GM19240 (cell line): ENCODE measurements around the gene EPB41L2.

Source experiments
- DNase-seq: peaks from one replicate; pipeline ENCODE4 v3.0.0; 2011; ENCODE audit warnings: low spot score; ENCODE audit not compliant: insufficient read length

Gene EPB41L2

DNA sequence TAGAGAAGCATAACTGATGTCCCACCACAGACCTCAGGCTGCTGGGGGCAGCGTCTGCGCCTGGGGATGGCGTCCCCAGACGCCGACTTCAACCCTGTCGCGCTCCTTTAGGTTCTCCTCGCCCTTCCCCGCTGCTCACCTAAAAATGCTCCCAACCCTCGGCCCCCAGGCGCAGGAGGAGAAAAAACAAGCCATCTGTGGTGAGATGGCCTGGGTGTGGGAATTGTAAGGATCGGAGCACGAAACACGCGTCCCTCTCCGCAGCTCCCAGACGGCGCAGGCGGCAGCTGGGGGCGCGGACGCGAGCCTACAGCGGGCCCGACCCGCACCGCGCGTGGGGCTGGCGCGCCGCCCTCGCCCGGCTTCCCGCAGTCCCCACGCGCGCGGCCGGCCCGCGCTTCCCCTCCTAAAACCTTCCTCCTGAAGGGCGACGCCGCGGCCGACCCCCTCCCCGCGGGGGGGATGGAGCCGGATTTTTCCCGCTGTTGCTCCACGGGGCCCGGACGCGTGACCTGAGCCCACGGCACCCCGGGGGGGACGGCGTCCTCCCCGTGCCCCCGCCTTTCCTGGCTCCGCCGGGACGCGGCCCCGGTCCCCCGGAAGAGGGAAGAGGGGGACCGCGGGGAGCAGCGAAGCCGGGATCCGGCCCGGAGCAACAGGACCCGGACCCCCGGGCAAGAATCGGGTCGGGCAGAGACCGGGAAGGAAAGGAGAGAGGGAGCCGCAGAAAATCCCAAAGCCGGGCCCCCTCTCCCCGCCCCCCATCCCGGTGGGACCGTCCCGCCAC is 611 bp downstream of the EPB41L2 start:
- no peak for DNase-seq

GRCh38 chr6:131061751-131062119 is 1.3 kb downstream of the EPB41L2 start:
- no peak for DNase-seq

DNA sequence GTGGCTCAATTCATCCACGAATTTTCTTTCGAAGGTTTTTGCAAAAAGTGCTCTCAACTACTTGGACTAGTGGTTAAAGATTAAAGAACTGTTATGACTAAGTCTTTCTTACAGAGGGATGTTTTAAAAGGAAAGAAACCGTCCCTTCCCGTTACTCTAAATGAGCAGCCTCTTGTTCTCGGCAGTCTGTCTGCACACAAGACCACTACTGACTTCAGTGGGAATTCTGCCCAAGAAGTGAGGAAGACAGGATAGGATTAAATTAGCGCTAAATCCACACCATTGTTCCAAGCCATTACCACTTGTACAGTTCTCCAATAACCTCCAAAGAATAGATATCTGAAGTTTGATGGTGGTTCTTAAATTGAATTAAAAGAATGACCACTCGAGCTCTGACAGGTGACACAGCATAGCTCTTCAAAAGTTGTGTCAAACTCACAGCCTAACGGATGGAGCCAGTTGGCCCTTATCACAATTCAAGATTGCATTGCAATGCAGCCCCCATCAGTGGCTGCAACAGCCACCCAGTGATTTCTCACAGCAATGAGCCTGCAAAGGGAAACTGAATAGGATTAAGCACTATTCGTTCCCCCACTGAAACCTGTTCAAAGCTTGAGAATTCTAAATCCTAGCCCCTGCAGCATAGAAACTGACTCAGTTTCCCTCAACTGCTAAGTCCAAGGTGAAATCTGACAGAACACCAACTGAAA is 1.8 kb downstream of the EPB41L2 start:
- no peak for DNase-seq

DNA sequence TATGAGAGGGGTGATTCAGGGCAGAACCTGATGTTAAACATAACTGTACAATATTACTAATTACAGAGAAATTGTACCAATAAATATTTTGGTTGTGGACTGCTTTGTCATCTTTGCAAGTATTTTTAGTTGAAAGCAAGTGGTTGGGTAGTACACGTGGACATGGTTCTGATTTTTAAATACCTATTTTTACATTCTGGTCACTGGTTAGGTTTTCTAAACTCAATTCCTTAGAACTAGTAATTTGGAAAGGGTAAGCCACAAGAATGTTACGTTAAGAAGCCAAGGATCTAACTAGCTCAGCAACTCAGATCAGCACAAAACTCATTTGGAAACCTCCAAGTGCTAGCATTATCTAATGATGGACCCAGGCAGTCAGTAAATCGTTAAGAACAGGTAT is 2.7 kb downstream of the EPB41L2 start:
- no peak for DNase-seq

DNA sequence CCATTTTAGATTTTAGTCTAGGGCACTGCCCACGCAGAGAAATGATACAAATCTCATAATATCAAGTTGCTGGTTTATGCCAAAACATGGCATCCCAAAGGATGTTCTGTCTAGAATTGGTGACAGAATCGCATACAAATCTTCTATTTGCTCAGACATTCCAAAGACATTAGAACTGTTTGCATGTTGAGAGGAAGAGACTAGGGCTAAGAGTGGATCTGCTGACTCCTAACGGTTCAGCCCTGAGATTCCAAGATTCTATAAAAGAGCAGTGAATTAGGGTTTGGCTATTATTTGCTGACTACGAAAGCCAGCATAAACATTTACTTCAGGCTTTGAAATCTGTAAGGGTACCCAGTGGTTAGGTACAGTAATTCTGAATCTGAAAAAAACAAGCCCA is 3.6 kb downstream of the EPB41L2 start:
- DNase-seq = no peak

DNA sequence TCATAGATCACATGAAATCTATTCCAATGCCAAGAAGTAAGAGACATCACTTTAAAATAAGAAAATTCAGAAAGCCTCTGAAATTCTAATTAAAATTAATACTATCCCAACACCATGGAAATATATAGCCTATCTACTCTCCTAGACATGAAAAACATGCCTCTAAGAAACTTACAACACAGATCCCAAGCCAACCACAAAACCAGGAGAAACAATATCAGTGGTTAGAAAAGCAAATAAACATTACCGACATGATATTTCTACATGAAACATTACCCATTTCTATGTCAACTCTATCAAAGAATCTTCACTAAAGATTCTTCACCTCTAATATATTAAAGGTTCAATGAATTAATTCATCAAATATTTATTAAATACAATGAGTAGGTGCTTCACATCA is 4.8 kb downstream of the EPB41L2 start:
- DNase-seq = no peak

DNA sequence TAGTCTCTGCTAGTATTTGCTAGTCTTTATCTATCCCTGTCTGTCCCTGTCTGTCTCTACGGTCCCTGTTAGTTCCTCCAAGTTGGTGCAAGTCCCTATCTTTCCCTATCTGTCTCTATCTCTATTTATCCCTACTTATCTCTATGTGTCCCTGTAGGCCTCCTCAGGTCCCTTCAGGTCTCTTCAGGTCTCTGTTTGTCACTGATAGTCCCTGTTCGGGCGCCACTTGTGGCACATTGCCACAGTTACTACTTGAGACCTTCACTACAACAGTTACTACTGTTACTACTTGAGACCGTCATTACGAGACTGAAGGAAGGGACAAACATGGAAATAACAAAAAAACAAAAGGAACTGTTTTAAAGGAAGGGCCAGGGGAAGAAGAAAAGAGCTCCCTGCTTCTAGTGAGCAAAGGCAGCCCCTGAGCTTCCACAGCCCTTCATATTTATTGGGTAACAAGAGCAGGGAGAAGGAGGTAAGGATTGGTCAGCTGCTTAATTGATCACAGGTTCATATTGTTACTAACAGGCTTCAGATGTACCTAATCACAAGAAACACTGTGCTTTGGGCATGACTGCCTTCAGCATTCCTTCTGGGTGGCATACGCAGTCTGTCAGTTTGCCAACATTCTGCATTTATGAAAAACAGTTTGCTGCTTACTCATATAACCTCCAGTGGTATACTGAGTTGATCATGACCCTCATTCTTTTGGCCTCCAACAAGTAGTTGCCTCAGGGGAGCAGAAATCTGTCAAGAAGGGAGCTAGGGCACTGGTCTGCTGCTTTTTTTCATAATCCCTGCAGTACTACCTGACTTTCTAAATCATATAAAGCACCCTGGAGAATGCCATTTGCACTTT is 8.4 kb downstream of the EPB41L2 start:
- DNase-seq = no peak

- no peak for DNase-seq
Observed at GRCh38 chr6:131053546-131054240, 9.4 kb downstream of the EPB41L2 start.

GRCh38 chr6:131052181-131052580 is 10.9 kb downstream of the EPB41L2 start:
- no peak for DNase-seq

DNA sequence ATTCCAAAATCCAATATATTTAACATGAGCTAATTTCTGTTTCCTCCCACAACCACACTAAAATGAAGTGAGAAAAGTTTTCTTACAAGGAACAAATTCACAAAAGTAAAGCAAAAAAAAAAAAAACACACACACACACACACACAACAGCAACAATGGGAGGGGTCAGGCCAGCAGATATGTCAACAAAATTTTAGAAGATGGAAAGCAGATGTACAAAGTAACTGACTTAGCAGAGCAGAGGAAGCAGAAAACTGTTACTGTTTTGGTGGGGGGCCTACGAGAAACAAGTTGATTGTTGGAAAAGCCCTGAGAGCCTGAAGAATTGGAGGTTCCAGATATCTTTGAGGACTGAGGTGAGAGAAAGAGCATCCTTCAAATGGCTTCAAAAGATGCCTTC is 11.7 kb downstream of the EPB41L2 start:
- DNase-seq = no peak

GRCh38 chr6:131049608-131050007 is 13.4 kb downstream of the EPB41L2 start:
- DNase-seq = no peak

DNA sequence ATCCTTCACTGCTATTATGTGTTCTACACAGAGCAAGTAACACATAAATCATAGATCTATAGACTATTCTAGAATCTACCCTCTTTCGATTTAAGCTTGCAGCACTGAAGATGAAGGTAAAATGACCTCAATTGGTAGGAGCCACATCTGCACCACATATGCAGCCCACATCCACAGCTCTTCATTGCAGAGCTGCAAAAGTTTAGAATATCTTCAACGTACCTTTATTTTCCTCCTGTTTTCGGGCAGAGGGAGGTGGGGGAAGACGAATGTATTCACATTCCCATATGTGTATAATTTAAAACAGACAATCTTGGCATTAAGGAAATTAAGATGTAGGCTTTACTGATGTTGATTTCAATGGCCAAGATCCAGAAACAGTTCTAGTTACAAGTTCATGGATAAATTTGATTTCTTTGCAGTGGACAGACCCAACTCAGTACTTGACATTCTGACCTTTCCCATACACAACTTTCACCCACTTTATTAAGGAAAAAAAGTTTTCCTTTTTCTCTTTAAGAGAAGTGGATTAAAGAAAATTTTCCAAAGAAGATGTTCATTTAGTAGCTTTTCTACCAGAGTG is 14.0 kb downstream of the EPB41L2 start:
- DNase-seq = no peak

- no peak for DNase-seq
Observed at GRCh38 chr6:131048459-131048858, 14.6 kb downstream of the EPB41L2 start.

- no peak for DNase-seq
Observed at GRCh38 chr6:131045139-131045538, 17.9 kb downstream of the EPB41L2 start.

DNA sequence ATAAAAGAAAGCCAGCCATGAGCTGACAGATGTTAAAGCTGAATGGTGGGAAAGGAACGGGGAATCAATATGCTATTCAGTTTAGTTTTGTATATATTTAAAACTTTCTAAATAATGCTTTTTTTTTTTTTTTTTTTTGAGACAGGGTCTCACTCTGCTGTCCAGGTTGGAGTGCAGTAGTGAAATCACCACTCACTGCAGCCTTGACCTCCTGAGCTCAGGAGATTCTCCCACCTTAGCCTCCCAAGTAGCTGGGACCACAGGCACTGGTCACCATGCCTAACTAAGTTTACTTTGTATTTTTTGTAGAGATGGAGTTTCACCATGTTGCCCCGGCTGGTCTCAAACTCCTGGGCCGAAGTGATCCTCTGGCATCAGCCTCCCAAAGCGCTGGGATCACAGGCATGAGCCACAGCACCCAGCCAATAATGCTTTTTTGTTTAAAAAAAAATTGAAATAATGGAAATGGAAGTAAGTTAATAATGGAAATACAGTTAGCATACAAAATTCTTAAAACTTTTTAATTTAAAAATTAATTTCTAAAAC is 19.1 kb downstream of the EPB41L2 start:
- no peak for DNase-seq

DNA sequence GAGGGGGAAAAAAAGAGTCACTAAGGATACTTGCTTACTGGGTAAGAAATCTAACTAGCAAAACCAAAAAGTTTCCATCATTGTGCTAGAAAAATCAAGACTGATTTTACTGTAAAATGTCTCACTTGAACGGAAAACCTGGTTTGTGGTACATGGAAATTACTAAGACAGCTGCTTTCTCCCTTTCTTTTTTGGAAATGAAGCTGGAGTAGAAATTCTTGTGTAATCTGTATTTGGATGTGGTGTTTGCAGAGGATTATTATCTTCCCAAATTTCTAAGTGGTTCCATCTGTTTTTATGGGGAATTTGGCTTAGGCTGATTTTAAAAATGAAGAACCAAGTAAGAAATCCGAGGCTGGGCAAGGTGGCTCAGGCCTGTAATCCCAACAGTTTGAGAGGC is 20.4 kb downstream of the EPB41L2 start:
- DNase-seq = no peak

DNA sequence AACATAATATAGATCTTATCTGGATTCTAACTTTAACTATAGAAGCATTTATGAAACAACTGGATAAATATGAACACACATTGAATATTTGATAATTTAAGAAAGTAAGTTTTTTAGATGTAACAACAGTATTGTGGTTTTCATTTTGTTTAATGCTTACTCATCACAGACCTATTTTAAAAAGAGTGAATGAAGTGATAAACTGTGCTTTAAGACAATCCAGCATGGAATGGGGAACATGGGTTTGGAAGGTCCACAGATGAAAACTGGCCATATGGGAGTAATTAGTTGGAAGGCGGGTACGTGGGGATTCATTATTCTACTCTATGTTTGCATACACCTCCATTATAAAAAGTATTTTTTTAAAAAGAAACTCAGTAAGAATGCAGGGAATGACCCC is 21.2 kb downstream of the EPB41L2 start:
- DNase-seq = no peak

GRCh38 chr6:131040866-131041265 is 22.2 kb downstream of the EPB41L2 start:
- no peak for DNase-seq

DNA sequence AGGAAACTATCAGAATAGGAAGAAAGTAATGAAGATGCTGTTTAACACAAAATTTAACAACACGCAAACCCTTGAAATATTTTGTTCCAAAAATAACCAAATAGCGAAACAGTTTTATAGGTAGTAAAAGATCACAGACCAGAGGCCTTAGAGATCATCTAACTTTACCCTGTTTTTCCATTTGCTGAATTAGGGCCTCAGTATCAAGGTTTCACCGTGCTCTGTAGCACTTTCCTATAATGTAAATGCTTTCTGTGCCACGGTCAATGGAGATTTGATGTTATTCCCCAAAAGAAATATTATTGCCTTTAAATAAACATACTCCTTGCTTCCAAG is 23.7 kb downstream of the EPB41L2 start:
- no peak for DNase-seq

GRCh38 chr6:131038597-131039344 is 24.3 kb downstream of the EPB41L2 start:
- DNase-seq = no peak
